HG03432 (cell line): ENCODE data around the gene KRT72.

ENCODE experiments used
- ATAC-seq: cut with Tn5 transposase; IDR thresholded peaks from one replicate; pipeline ENCODE4 v1.9.1; 2021; ENCODE audit warnings: mild to moderate bottlenecking, moderate library complexity; ENCODE audit not compliant: unreplicated experiment

KRT72 gene

DNA sequence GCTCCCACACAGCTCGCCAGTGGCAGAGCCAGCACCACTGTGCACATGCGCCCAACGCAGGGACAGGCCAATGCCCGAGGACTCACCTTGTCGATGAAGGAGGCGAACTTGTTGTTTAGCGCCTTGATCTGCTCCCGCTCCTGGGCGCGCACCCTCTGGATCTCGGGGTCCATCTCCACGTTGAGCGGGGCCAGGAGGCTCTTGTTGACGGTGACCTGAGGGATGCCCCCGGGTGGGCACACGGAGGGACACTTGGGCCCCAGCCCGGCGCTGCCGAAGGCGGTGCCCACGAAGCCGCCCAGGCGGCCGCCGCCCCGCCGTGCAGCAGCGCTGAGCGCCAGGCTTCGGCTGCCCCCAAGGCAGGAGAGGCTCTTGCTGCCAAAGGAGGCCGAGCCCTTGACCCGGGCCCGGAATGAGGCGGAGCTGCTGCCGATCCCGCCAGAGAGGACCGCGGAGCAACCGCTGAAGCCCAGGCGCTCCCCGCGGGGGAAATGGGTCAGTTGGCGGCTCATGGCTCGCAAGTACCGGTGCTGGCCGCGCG, at the start of gene KRT72:
TSS of gene KRT72 (minus strand) at position 523 of the 541 bp plus-strand sequence. CDS start at position 512, 11 bp downstream.
- ATAC-seq: no peak

DNA sequence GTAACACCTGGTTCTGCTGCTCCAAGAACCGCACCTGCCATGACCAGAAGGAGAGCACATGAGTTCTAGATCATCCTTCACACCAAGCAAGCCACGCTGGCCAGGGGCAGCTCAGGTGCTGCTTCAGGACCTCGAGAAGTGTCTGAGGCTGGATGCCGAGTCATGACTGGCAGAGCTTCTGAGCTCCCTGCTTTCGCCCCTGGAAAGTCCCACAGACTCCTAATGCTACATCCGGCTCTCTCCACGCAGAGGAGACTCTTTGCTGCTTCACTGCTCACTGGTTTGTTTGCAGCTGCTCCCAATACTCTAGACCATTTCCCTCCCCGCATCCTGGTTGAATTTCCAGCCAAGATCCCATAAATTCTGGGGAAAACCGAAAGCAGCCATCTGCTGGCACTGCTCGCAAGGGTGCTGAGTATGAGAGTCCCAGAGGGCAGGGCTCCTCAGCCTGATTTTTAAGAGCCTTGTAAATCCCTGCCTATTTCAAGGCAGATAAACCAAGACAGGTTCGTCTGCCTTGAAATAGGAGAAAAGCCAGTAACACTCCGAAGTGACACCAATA, 49.3 kb upstream of the KRT72 start:
- ATAC-seq: no peak

DNA sequence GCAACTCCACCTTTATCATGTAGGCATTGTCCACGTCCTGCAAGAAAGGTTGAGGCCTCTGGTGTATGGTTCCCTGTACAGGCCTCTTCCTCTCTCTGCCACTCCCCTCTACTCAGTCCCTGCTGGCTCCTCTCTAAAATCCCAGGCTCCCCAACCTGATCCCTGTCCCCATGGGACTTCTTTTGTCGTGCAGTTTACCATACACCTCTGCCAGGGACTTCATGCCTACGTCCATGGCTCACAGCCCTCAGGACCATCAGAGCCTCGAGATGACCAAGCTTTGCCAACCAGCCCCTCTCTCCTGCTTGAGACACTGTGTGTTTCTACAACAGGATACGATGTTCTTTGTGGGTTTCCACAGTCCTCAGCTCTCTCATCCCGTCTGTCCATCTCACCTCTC, 47.8 kb upstream of the KRT72 start:
- ATAC-seq: no peak

DNA sequence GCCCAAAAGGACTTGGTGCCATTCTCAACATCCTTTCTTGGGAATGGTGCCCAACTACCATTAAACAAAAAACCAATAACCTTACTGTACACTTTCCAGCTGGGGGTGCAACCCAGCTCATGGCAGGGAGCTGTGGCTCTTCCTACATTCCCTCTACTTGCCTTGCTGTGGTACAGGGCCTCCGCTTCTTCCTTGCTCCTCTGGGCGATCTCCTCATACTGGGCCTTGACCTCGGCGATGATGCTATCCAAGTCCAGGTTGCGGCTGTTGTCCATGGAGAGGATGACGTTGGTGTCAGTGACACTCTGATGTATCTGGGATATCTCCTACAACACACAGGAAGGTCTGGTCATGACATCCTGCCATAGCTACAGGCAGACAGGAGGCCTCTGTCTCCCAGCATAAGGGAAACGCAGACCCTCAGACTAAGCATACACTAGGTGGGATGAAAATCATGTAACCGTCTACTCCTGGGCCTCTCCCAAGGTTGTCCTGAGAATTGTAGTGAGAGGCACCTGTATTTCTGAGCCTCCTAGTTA, 46.8 kb upstream of the KRT72 start:
- no peak for ATAC-seq

DNA sequence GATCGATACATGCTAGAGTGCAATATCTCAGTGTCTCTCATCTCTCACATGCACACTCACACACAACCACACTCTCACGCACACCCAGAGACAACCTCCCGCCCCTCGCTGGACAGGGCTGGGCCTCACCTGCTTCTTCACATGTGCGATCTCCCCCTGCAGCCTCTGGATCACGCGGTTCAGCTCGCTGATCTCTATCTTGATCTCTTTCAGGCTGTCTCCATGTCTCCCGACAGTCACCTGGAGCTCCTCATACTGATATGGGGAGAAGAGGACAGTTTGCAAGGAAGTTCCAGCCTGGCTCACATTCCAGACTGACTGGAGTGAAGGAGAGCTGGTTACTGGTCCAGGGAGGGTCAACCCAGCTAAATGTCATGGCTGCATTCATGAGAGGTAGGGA, 46.3 kb upstream of the KRT72 start:
- ATAC-seq: no peak

DNA sequence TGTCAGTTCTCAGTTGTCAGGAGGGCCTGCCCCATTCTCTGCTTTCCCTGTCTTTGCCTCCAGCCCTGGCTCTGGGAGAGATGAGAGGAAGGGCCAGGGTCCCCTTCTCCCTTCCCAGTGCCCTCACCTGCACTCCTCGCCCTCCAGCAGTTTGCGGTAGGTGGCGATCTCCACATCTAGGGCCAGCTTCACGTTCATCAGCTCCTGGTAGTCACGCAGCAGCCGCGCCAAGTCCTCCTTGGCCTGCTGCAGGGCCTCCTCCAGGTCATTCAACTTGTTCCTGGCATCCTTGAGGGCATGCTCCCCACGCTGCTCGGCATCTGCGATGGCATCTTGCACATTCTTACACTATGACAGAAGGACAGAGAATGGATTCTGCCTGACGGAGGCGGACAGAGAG, 45.4 kb upstream of the KRT72 start:
- no peak for ATAC-seq

DNA sequence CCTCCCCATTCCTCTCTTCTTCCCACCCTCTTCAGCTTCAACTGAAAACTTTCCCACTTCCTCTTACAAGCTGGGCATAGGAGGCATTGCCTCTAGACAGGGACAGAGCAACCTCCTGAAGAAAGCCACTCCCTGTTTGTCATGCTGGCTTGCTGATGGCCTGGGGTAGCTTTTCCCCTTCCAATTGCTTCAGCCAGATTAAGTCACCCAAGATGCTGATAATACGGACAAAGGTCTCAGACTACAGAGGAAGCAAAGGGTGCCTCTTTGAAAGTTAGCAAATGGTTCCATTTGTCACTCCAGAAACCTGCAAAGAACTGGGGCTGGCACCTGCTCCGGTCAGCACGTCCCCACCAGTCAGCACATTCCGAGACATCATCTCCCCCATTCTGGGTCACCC, 44.7 kb upstream of the KRT72 start:
- no peak for ATAC-seq

DNA sequence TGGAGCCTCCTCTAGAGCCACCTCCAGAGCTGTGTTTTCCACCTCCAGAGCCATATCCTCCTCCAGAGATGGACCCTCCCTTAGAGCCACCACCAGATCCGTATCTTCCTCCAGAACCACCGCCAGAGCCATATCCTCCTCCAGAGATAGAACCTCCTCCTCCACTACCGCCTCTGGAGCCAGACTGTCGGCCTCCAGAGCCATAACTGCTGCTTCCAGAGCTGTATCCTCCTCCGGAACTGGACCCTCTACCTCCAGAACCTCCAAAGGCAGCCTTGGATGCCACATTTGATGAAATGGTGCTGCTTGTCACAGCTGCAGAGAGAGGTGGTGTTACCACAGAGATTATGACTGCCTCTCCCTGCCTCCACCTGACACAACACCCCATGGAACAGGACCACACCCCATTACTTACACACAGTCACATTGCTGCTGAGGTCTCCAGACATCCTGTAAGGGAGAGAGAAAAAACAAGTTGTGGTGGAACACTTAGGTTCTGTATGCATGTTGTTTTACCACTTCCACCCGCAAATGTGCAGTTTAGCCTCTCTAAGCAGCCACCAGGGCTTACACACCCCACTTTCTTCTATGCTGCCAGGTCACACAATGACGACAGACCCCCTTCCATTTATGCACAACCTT, 44.0 kb upstream of the KRT72 start:
- ATAC-seq: no peak

DNA sequence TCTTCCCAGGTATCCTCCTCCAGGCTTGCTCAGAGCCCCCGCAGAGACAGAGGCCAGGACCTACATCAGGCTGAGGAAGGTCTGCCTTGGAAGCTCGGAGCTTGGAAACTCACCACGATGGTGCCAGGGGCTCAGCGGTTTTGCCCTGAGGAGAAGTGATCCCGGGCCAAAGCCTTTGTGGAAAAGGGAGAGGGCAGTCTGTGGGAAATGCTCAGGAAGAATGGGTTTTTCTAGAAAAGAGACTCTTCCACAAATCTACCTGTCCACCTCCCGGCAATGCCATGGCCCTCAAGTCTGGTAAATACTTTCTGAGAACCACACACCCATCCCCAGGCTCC, 42.8 kb upstream of the KRT72 start:
- ATAC-seq: no peak

DNA sequence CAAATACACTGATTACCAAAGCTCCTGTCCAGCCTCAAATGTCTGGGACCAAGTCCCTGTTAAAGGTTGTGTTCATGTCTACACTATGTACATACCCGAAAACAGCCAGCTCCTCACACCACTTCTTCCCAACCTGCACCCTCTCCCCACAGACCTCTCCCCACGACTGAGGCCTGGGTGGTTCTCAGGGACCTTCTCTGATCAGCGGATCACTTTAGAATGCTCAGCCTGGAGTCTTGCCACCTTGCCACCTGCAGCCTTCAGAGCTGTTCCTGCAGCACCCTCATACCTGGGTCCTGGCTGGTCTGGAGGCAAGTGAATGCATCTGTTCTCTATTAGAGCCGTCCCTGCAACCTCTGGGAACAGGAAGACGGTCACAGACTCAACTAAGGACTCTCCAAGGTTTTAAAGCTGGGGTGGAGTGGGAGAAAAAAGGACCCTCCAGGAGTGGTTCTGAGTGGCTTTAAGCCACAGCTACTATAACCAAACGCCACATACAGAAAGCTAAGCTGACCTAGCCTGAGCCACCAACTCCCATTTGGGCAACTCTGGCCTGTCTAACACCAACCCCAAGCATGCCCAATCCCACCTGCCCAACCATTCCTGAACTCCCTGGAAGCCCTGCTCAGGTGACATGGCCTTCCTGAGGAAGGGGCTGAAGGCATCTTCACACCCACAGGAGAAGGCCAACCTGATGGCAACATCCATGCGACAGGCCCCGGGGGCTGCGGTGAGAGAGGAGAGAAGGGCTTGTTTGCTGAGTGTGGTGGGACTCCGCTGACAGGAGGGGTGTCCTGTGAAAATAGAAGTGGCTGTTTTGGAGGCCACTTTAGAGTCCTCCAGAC, 42.2 kb upstream of the KRT72 start:
- ATAC-seq: no peak

DNA sequence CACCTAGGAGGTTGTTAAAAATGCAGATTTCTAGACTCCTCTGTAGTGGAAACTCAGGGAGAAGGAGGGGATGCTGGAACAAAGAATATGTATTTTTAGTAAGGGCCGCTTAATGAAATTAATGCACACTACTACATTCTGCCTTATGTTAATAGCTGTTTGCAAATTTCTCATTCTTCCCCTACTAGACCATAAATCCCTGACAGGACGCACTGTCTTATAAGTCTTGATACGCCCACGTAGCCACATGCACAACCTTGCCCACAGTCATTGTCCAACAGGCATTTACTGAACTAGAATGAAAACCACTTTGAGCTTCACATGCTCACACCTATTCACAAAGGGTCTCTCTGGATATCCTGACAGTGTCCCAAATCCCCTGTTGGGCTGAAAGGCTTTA, 40.2 kb upstream of the KRT72 start:
- no peak for ATAC-seq

DNA sequence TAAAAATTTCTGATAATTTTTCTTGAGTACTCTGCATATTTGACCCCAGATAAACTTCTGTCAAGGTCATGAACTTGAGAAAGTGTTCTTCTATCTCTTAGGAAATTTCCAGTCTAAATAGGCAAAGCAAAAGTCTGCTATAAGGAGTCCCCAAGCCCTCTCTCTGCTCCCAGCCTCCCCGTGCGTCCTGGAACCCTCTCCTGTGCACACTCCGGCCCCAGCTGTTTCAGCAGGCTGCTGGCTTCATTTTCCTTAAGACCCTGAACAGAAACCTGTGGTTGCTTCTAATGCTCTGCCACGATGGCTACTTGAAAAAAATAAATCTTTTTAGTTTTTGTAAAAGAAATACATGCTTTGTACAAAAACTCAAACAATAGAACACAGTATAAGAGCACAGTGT, 36.0 kb upstream of the KRT72 start:
- no peak for ATAC-seq

DNA sequence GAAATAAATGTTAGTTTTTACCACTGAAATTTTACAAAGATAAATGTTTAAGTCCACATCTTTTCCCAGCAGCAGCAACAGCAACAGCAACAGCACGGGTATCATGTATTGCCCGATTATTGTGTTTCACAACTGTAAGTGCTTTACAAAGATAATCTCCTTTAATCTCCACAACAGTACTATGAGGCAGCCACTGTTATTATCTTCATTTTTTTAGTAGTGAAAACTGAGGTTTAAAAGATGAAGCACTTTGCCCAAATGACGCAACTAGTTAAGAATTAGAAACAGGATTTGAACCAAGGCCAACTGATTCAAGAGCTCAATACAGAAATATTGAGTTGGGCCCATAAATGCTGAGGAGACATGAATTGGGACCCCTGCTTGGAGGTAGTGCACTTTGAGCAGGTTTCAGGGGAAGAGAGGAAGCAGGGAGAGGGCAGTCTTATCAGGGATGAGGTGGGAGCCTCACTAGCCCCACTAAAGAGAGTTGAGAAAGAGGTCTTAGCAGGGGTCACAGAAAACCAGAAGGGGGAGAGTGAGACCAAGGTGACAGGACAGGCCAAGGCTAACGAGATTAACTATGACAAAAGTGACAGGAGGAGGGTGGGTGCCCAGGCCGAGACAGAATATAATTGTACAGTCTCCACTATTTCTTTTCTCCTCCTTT, 35.5 kb upstream of the KRT72 start:
- no peak for ATAC-seq

DNA sequence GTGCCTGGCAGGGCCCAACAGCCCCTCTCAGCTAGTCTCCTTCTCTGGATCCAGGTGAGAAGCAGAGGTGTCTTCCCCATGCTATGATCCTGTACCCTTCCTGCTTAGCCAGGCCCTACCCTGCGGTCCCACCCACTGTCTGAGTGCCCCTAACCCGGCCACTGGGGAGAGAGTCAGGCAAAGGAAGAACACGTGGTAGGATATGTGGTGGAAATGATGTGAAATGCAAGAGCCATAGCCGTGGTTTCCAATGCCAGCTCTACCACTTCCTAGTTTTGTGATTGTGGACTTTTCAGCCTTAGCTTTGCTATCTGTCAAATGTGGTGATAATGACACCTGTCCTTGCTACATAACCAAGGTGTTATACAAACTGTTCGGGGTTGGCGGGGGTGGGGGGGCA, 34.9 kb upstream of the KRT72 start:
- no peak for ATAC-seq

DNA sequence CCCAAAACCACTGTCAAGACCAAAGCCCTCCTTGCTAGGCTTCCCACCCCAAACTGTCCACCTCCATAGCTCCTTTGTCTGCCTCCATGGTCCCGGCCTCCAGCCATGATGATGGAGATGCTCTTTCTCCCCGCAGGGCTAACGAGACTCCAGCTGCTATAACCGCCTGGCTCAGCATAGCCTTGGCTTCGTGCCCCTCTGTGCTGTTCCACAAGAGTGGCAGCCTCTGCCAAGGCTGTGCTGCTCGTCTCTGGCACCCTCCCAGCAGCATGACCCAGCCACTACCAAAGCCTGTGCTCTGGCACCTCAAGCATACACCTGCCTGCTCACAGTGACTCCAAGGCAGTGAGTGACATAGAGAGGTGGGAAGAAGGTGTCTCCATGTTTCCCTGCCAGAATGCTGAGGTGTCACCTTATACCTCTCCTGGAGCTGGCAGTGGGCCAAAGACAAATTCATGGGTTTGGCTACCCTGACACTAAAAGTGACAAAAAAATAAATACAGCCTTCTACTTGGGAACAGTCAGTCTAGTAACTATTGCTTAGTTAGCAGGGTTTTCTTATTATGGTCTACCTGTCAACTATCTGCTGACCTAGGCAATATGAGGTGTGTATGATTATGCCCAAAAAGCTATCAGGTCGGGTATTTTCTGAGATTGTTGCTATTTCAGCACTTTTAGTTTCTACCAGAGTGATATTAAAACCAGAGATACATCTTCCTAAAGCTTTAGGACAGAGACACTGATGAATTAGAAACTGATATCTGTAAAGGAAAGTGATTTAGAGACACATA, 33.2 kb upstream of the KRT72 start:
- ATAC-seq: no peak

DNA sequence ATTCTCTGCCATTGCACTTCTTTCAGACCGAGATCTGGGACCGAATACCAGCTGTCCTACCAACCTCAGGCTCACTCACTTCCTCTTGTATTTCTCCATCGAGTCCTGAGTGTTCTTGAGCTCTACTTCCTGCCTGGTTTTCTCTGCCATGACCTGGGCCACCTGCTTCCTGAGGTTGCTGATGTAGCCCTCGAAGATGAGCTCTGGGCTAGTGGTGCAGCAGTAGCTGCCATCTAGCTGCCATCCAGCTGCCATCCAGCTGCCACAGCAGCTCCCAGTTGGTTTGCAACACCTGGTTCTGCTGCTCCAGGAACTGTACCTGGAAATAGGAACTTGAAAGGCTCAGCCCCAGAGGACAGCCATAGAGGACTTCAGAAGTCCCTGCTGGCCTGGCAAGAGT, 32.1 kb upstream of the KRT72 start:
- ATAC-seq: no peak

DNA sequence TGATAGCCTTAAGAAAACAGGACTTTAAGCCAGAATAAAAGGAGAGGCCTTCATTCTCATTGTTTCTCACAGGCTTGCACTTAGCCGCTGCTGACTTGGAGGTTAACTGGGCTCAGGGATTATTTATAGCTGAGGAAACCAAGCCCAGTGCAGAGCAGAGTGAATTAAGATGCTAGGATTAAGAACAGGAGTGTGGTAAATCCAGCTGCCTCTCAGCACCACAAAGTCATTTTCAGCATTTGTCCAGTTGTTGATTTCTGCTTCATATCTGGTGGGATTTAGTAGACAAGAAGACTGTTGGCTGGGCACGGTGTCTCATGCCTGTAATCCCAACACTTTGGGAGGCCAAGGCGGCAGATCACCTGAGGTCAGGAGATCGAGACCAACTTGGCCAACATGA, 31.4 kb upstream of the KRT72 start:
- ATAC-seq: no peak

DNA sequence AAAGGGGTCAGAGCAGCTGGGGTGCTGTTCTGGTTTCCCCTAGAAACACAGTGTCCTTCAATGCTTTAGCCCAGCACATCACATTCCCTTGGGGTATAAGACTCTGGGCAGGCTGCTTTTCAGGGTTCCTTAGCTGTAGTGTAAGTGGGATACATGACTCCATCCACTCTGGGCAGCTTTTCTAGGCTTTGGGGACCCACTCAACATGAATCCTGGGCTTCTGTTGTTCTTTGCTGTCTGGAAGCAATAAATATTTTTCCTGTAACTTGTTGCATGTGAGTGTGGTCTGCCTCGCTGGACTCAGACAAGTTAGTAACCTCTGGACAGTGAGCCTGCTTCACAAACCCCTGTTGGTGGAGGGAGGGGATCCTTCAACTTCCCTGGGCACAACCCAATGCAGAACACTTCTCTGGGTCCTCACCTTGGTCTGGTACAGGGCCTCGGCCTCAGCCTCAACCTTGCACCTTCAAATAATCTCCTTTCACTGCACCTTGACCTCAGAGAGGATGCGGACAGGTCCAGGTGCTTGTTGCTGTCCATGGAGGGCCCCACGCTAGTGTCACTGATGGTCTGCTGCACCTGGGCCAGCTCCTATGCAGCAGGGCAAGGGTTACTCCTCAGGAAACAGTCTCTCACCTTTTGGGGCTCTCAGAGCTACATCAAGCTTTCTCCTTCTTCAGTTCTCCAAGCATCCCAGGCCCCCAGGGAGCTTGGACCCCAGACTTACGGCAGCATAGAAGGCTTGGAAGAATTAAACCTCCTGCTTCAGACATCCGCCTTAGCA, 30.6 kb upstream of the KRT72 start:
- ATAC-seq: no peak

DNA sequence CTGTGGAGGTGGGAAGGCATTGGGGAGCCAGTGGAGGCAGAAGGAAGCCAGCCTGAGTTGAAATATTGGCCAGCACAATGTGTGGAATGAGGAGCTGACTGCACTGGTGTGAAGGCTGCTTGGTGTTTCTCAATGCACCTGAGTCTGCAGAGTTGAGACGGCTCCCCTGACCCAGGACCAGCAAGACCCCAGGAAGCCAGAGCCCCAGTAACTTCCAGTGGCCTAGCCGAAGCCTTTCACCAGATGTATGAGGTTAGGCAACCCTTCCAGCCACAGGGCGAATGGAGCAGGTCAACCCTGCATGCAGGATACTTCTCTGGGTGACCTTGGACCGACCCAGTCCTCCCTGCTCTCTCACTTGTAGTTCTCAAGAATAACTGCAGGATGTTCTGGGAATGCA, 30.0 kb upstream of the KRT72 start:
- ATAC-seq: no peak
